Esophagus squamous epithelium (tissue), 5 donors: Measurements from ENCODE around the gene CLRN3. TPM values are rescaled to one million over a fixed set of nuclear protein-coding genes. Genes with fewer than 3 reads are reported as not detected.
A peak's percentile ranks its signal among the peaks of the same experiment; 100 is the strongest.

Experiments used
- DNase-seq: peaks from one replicate; lab custom pipeline; 2025; lab: John Stamatoyannopoulos, UW
- H3K27ac ChIP-seq, 4 donors: fragments of 200-600 bp; sonication (generic); one replicate each; pipeline ENCODE4 v1.5.1; 2016 to 2019; ENCODE audit warnings: mild to moderate bottlenecking in 1 of 4
- H3K27me3 ChIP-seq, 4 donors: fragments of 200-600 bp; sonication (generic); 1 replicate in 3 of 4; 2 replicates in 1 of 4; pipeline versions ENCODE4 v1.5.1 to v1.6.0; 2017 to 2021; ENCODE audit warnings: antibody characterized with exemption in 1 of 4
- H3K36me3 ChIP-seq, 3 donors: fragments of 200-600 bp; sonication (generic); one replicate each; pipeline ENCODE4 v1.5.1; 2016 to 2019
- H3K4me1 ChIP-seq, 3 donors: fragments of 200-600 bp; sonication (generic); one replicate each; pipeline ENCODE4 v1.5.1; 2017 to 2019
- H3K4me3 ChIP-seq, 4 donors: fragments of 200-600 bp; sonication (generic); 1 replicate in 3 of 4; 2 replicates in 1 of 4; pipeline ENCODE4 v1.5.1; 2016 to 2019; ENCODE audit warnings: mild to moderate bottlenecking in 2 of 4, moderate library complexity in 1 of 4
- H3K9me3 ChIP-seq, 3 donors: fragments of 200-600 bp; sonication (generic); one replicate each; pipeline ENCODE4 v1.5.1; 2016 to 2019
- POLR2A ChIP-seq, 4 donors: fragments of 450-650 bp; IDR thresholded peaks; one replicate each; pipeline ENCODE4 v1.6.1; 2017; ENCODE audit warnings: antibody characterized with exemption in 4 of 4, mild to moderate bottlenecking in 4 of 4, moderate library complexity in 3 of 4
- WGBS, 2 donors: methylation state at CpG; one replicate each; pipeline ENCODE4 v1.1.5; 2018; 5-methylcytosine and 5-hydroxymethylcytosine counted together
- intact Hi-C: fragments of 100-400 bp; cut with DNase I; formaldehyde crosslinking; loops from one replicate; pipeline ENCODE4 v1.15.0; 2022
- total RNA-seq, 4 donors: library from RNA; depleted of rRNA; stranded (reverse); fragments of >200 nt; gene quantifications; one replicate each; pipeline ENCODE4 v1.1.0, GENCODE V29; 2016
- TF ChIP-seq, protein P1 (sequence below), 6 experiments: fragments of 450-650 bp in 4 of 6; fragments of 200-600 bp in 2 of 6; sonication (generic) in 2 of 6; IDR thresholded peaks; one replicate each; pipeline ENCODE4 v1.5.1; 2016 to 2019; ENCODE audit warnings: antibody characterized with exemption in 6 of 6, mild to moderate bottlenecking in 4 of 6, moderate library complexity in 4 of 6
- donor health status: DM: yes; HTN: yes; CAD: no.

CLRN3 gene
- total RNA-seq, 4 donors from 2014 or later, result not detected

DNA sequence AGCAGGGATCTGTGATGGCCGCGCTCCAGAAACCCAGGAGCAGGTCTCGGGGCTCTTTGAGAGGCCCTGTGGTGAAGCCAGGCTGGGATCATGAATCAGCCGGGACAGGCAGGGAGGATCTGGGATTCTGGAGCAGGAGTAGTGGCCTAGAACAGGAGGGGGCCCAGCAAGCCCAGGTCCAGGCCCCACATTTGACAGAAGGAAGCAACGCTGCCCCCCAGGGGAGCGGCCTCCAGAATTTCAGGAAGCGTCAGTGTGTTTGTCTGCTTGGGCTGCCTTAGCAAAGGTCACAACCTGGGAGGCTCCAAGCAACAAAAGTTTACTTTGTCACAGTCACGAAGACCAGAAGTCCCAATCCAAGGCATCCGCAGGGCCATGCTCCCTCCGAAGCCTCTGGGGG lies 36.8 kb downstream of the CLRN3 start:
- 82 to 84% methylated on average over 6 to 7 of the region's 10 CpGs for WGBS, 2 donors
- TF ChIP-seq, protein P1, sequence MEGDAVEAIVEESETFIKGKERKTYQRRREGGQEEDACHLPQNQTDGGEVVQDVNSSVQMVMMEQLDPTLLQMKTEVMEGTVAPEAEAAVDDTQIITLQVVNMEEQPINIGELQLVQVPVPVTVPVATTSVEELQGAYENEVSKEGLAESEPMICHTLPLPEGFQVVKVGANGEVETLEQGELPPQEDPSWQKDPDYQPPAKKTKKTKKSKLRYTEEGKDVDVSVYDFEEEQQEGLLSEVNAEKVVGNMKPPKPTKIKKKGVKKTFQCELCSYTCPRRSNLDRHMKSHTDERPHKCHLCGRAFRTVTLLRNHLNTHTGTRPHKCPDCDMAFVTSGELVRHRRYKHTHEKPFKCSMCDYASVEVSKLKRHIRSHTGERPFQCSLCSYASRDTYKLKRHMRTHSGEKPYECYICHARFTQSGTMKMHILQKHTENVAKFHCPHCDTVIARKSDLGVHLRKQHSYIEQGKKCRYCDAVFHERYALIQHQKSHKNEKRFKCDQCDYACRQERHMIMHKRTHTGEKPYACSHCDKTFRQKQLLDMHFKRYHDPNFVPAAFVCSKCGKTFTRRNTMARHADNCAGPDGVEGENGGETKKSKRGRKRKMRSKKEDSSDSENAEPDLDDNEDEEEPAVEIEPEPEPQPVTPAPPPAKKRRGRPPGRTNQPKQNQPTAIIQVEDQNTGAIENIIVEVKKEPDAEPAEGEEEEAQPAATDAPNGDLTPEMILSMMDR (IDR thresholded peaks at IDR 0.05), result no peak
- TF ChIP-seq POLR2A (IDR thresholded peaks at IDR 0.05), result no peak
- no peak overlapping the region for H3K27ac ChIP-seq
- H3K9me3 ChIP-seq, result no peaks in the 10 kb centered on the region
- H3K4me1 ChIP-seq, result peaks cover 0 to 4% (median 0%) of the 10 kb centered on the region in 3 donors
- H3K4me3 ChIP-seq, result no peak overlapping the region
- no peaks in the 10 kb centered on the region for H3K36me3 ChIP-seq
- intact Hi-C loops, result no loop called here
- no peak for DNase-seq
- H3K27me3 ChIP-seq, result peaks cover 0 to 11% (median 0%) of the 10 kb centered on the region in 4 donors

DNA sequence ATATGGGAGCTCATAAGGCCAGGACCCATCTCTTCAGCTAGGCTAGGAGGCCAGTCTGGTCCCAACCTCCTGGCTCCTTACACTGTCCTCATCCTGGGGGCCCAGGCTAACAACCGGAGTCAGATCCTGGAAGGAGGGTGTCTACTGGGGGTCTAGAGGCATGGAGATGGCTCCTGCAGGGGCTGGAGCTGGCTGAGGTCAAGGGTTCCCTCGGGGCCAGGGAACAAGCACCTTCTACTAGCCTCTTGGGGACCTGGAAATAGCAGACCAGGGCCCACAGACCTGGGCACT lies 37.2 kb downstream of the CLRN3 start:
- no peak for TF ChIP-seq POLR2A (IDR thresholded peaks at IDR 0.05)
- TF ChIP-seq, protein P1 (IDR thresholded peaks at IDR 0.05), result no peak
- no peak for DNase-seq
- intact Hi-C loops, result no loop called here
- Histone ChIP-seq H3K27ac (no peak overlapping the region), H3K4me1 (peaks cover 0 to 4% (median 0%) of the 10 kb centered on the region in 3 donors), H3K4me3 (no peak overlapping the region), H3K36me3 (no peaks in the 10 kb centered on the region), H3K9me3 (no peaks in the 10 kb centered on the region), H3K27me3 (peaks cover 0 to 12% (median 0%) of the 10 kb centered on the region in 4 donors)
- WGBS, 2 donors, result 83% methylated on average over 1 of the region's 2 CpGs

DNA sequence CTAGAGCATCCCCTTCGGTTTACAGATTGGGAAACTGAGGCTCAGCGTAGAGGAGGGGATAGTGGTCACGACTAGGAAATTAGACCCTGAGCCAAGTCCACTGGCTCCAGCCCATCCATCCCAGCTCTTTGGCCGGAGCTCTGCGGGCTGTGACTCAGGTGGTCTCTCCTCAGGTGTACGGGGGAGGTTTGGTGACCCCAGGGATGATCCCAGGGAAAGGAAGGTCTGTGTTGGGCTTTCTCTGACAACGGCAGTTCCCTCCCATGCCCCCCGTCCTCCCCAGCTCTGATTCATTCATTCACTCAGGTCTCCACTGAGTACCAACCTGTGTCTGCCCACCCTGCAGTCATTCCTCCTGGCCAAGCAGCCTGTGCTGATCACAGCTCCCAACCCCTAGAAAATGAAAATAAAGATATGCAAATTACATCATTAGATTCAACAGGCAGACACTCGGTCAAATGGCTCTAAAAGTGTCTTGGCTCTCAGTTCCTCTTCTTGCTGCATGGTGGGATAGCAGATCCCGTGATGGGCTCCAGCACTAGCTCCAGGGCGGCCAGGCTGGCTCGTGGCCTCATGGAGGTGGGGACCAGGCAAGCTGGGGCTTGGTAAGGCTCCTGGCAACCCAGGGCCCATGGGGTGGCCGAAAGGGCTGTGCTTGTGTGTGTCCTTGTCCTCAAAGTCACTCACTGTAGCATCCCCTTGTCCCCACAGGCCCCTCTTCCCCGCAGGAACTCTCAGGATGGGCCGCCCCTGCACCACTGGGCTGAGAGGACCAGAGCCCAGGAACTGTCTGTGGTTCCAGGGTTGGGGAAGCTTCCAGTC lies 37.8 kb downstream of the CLRN3 start:
- no peaks in the 10 kb centered on the region for H3K9me3 ChIP-seq
- H3K27ac ChIP-seq, result no peak overlapping the region
- intact Hi-C loops, result no loop called here
- no peaks in the 10 kb centered on the region for H3K36me3 ChIP-seq
- peaks cover 0 to 12% (median 0%) of the 10 kb centered on the region in 4 donors for H3K27me3 ChIP-seq
- H3K4me3 ChIP-seq, result no peak overlapping the region
- DNase-seq, result no peak
- TF ChIP-seq, protein P1 (IDR thresholded peaks at IDR 0.05), result no peak
- TF ChIP-seq POLR2A (IDR thresholded peaks at IDR 0.05), result no peak
- 54 to 67% methylated on average over 5 to 12 of the region's 15 CpGs for WGBS, 2 donors
- peaks cover 0 to 4% (median 0%) of the 10 kb centered on the region in 3 donors for H3K4me1 ChIP-seq

DNA sequence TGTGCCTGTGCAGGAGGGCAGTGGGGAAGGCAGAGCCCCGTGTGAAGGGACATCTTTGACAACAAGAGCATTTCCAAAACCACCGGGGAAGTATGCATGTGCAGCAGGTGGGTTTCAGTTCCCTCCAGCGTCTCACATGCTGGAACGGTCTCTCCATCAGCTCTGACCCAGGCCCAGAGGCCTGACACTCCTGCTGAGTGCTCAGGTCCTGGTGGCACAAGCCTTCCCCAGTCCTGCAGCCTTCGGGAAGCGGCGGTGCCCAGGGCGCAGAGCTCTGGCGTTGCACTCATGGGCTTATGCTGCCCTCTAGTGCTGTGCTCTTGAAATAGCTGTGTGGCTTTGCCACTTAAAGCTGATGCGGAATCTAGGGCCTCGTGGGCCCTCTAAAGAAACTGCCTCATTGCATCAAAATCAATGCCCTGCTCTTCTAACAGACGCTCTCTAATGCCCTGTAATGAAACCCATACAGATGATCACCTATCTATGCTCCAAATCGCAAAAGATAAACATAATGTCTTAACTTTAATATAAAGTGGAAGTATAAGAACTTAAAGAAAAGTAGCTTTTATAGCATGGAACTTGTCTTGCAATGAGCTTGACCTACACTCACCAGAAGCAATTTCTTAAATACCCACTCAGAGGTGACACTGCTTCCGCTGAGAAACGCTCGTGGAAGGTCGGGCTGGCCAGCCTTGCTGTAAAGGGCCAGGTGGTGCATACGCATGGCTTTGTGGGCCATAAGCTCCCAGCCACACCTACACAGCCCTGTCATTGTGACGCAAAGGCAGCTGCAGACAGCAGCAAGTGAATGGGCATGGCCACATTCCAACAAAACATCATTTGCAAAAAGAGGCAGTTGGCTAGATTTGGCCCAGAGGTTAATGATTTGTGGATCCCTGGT lies 38.6 kb downstream of the CLRN3 start:
- WGBS, 2 donors, result 30 to 34% methylated on average over 15 to 16 of the region's 19 CpGs

More for the DNA sequence above, 38.6 kb downstream of the CLRN3 start:
- H3K4me1 ChIP-seq, result peaks cover 0 to 4% (median 0%) of the 10 kb centered on the region in 3 donors
- TF ChIP-seq POLR2A (IDR thresholded peaks at IDR 0.05), result no peak
- TF ChIP-seq, protein P1 (IDR thresholded peaks at IDR 0.05), result peak; percentile 38 to 86 (median 78)
- no peaks in the 10 kb centered on the region for H3K9me3 ChIP-seq
- no peaks in the 10 kb centered on the region for H3K36me3 ChIP-seq
- peaks cover 0 to 12% (median 0%) of the 10 kb centered on the region in 4 donors for H3K27me3 ChIP-seq
- intact Hi-C loops, result no loop called here
- no peak overlapping the region for H3K27ac ChIP-seq
- no peak overlapping the region for H3K4me3 ChIP-seq
- peak; percentile 7 for DNase-seq
